GM19395 (cell line): ENCODE results near the gene SRRT.
"Not testable (repeated sequence)": the region's sequence is repeated elsewhere in the genome, so short reads cannot be mapped to it uniquely, and the experiment has no call there.

ENCODE experiments used
- ATAC-seq: cut with Tn5 transposase; IDR thresholded peaks from one replicate; pipeline ENCODE4 v1.9.1; 2021; ENCODE audit warnings: mild to moderate bottlenecking, moderate library complexity; ENCODE audit not compliant: unreplicated experiment

The SRRT gene

GRCh38 chr7:100929808-100930174, 54.9 kb downstream of the SRRT start:
- ATAC-seq, result no peak

- ATAC-seq, result no peak
These were observed 58.8 kb downstream of the SRRT start for GRCh38 chr7:100933734-100934133.

DNA sequence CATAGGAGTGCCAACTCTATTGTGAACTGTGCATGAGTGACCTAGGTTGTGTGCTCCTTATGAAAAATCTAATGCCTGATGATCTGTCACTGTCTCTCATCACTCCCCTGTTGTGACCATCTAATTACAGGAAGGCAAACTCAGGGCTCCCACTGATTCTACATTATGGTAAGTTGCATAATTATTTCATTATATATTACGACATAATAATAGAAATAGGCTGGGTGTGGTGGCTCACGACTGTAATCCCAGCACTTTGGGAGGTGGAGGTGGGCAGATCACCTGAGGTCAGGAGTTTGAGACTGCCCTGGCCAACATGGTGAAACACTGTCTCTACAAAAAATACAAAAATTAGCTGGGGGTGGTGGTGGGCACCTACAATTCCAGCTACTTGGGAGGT, 60.5 kb downstream of the SRRT start:
- not testable (repeated sequence) for ATAC-seq

GRCh38 chr7:100936167-100936566, 61.3 kb downstream of the SRRT start:
- not testable (repeated sequence) for ATAC-seq
